HG03064 (cell line): ENCODE data around the gene PLA2G4C.

ENCODE experiments used
- ATAC-seq: cut with Tn5 transposase; IDR thresholded peaks from one replicate; pipeline ENCODE4 v1.9.1; 2021; ENCODE audit warnings: low read depth; ENCODE audit not compliant: unreplicated experiment

PLA2G4C gene

DNA sequence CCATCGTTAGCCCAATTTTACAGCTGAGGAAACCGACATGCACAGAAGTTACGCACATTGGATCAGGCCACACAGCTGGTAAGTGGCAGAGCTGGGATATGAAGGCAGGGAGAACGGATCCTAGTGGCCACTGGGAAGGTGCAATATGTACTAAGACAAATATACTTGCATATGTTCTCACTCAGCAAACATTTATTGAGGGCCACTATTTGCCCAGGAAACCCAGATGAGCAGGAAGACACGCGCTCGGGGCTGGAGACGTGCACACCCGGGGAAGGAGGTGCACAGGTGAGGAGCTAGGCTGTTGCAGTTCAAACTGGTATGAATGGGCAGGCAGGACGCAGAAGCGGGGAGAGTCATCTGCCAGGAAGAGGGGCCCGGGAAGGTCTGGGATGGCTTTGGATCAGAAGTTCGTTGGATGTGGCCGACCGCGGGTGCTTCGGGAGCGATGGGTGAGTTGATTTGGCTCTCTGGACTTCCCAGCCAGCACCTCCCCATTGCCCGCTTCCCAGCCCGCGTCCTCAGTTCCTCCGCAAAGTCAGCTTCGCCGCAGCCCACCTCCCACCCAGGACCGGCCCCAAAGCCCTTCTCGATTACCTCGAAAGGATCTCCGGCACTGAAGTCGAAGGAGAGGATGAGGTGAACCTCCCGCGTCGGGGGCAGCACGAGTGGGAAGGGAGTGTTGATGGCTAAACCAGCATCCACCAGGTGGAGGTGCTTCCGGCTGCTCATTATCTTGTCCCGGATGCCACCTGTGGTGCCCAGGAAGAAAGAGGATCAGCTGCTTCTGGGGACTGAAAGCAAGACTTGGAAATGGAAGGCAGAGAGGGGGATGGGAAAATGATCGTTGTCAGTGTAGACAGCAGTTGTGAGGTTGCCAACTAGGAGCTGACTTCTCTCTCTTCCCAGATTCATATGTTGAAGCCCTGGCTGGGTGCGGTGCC, 48.9 kb downstream of the PLA2G4C start:
- no peak for ATAC-seq

DNA sequence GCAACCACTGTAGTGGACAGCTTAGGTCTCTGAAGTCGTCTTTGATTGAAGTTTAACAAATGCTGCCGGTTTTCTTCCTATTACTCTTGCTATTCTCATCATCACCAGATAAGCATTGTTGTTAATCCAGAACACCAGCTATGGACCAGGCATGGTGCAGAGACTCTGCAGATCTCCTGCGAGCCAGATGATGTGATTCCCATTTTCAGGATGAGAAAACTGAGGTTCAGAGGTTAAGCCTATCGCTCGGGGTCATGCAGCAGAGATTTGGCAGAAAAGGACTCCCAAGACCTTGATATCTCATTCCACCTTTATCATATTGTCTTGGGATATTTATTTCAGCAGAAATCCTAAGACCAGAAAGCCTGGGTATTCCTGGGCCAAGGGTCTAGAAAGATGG, 50.2 kb downstream of the PLA2G4C start:
- ATAC-seq: no peak

DNA sequence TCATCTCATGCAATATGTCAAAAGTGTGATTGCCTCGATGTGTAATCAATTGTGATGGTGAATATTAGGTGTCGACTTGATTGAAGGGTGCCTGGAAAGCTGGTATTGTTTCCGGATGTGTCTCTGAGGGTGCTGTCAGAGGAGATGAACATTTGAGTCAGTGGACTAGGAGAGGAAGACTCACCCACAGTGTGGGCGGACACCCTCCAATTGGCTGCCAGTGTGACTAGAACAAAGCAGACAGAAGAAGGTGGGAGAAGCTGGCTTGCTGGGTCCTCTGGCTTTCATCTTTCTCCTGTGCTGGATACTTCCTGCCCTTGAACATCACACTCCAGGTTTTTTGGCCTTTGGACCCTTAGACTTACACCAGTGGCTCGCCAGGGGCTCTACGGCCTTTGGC, 51.3 kb downstream of the PLA2G4C start:
- ATAC-seq: no peak

DNA sequence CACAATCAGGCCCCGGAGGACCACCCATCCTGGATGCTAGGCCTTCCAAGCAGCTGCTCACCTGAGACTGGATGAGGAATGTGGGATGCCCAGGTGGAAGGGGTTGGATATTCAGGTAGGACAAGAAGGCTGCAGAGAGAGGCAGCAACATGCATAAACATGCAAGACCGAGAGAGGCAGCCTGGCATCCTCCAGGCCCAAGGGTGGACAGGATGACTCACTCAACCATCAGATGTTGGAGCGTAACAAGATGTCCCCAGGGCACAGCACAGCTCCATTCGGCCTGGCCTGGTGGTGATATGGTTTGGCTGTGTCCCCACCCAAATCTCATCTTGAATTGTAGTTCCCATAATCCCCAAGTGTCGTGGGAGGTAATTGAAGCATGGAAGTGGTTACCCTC, 56.8 kb downstream of the PLA2G4C start:
- ATAC-seq: no peak

DNA sequence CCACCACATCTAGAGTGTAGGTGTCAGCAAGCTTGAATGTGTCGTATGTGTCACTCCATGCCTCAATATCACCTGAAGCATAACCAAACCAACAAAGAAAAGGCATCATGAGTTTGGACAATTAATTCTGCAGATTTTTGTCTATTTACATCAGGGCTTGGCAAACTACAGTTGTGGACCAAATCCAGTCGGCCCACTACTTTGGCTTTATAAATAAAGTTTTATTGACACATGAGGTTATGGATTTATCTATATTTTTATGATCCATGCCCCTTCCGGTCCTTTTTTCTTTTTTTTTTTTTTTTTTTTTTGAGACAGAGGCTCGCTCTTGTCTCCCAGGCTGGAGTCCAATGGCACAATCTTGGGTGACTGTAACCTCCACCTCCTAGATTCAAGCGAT, 57.5 kb downstream of the PLA2G4C start:
- ATAC-seq: no peak

DNA sequence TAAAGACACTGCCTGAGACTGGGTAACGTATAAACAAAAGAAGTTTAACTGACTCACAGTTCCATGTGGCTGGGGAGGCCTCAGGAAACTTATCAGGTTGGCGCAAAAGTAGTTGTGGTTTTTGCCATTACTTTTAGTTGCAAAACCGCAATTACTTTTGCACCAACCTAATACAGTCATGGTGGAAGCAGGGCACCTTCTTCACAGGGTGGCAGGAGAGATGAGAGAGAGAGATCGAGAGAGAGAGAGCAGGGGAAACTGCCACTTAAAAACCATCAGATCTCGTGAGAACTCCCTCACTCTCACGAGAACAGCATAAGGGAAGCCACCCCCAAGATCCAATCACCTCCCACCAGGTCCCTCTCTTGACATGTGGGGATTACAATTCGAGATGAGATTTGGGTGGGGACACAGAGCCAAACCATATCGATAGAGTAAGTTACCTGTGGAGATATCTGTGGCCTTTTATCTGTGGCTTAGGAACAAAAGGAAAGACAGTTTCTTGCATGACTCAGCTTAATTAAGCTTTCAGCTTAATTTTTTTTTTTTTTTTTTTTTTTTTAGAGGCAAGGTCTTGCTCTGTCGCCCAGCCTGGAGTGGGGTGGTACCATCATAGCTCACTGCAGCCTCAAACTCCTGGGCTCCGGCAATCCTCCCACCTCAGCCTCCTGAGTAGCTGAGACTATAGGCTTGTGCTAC, 59.1 kb downstream of the PLA2G4C start:
- ATAC-seq: no peak

DNA sequence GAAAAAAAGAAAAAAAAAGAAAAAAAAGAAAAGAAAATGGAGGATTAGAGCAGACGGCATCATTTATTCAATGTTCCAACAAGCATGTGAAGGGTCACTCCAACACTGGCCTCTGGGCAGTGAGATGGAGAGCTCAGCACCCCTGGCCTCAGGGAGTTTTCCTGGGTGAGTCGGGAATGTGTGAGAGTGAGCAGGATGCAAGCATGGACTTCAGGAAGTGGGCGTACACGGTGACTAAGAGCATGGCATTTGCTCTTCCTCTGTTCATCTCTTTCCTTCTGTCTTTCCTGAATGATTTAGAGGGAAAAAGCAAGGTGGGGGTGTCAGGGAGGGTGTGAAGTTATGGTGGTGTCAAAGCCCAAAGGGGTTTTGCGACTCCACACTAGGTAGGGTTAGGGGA, 66.1 kb downstream of the PLA2G4C start:
- no peak for ATAC-seq

DNA sequence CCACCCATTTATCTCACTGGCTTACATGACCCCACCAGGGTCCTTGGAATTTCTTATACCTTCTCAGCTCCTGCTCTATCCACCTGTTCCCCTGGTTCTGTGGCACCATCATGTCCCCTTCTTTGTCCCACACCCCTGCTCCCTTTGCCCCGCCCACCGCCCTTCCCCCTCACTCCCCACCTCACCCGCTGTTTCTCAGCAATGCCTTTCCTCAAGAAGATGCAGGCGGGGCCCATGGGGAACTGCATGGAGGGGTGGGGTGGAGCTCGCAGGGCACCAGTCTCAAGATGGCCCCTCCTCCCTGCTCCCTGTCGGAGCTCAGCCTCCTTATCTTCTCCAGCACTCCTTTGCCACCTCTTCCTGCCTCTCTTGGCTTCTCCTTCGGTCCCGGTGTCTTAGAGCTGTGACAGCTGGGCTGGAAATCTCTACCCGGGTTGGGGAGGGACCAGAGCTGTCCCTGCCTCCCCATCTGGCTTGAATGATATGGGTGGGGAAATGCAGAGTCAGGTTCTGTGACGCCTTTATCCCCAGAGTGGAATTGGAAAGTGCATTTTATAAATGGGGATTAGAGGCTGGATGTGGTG, 66.8 kb downstream of the PLA2G4C start, which contains the start of gene CABP5:
Gene CABP5 (minus strand): TSS at position 405 of the 584 bp plus-strand sequence. CDS start 157 bp downstream, at position 248.
- ATAC-seq: no peak

DNA sequence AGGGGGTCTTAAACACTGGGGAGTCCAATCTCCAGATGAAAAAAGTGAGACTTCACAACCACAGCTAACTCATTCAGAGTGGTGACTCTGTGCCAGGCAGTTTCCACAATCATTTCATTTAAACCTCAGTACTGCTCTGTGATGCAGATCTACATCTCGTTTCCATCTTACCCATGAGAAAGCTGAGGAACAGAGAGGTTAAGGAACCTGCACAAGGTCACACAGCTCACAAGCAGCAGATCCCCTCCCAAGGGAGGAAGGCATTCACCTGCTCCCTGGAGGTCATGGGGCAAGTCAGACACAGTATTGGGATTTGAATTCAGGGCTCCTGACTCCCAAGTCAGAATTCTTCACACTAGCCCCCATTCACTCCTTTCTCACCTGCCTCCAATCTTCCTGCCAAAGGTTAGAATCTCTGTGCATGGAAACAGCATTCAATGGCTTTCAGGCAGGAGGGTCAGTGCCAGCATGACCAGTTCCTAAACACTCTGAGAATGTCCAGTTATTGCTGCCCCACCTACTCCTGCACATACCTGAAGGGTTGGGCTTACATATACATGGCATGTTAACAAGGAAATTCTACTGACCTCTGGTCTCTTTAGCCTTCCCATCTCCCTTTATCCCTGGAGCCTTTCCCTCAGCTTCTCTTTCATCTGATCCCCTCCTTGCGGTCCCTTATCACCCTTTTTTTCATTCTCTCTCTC, 68.6 kb downstream of the PLA2G4C start:
- no peak for ATAC-seq

DNA sequence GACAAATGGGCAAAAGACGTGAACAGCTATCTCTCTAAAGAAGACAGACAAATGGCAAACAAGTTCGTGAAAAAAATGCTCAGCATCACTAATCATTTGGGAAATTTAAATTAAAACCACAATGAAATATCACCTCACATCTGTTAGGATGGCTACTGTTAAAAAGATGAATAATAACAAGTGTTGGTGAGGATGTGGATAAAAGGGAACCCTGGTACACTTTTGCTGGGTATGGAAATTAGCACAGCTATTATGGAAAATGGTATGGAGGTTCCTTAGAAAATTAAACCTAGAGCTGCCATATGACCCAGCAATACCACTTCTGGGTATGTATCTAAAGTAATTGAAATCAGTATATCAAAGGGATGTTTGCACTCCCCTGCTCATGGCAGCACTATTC, 73.9 kb downstream of the PLA2G4C start:
- ATAC-seq: no peak

DNA sequence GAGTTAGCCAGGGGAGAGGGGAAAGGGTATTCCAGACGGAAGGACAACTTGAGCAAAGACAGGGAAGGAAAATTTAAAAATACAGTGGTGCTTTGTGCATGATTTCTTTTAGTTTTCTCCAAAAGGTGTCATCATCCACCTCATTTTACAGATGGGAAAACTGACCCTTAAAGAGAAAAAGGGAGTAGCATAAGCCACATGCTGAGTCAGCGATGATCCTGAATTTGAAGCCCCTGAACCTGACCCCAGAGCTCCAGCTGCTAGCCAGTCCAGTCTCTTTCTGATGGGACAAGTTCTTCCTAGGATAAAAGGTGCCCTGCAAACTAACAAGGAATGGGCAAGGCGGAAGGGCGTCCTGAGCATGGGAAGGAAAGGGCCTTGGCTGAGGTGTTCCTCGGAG, 77.0 kb downstream of the PLA2G4C start:
- no peak for ATAC-seq

DNA sequence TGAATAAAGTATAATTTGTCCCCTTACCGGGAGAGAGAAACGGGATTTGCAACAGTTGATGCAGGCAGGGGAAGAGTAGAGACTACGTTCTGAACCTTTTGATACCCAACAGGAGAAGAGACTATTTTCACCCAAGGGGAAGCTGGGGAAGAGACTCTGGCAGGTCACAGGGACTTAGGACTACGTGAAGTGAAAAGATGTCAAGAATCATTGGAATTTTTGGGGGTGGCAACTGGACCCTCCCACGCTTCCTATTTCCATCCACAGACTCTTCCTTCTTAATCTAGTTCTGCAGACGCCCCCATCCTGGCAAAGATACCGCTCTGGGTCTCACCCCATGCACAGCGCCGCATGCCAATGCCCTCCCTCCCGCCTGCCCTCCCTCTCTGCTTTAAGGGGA, 80.5 kb downstream of the PLA2G4C start:
- no peak for ATAC-seq

DNA sequence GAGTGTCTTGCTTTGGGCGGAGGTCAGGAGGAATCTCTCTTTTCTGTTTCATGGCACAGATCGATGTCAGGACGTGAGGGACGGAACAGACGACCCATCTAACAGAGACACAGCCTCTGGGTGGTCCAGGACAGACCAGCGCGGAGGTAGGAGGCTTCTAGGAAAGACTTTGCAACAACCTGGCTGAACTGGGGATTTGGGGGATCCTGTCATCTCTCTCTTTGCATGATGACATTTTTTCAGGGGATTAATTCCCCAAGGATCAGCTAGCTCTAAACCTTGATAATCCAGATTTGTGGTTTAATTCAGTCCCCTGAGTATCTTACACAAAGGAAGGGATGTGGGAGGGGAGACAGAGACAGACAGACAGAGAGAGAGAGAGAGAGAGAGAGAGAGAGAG, 81.2 kb downstream of the PLA2G4C start:
- no peak for ATAC-seq

DNA sequence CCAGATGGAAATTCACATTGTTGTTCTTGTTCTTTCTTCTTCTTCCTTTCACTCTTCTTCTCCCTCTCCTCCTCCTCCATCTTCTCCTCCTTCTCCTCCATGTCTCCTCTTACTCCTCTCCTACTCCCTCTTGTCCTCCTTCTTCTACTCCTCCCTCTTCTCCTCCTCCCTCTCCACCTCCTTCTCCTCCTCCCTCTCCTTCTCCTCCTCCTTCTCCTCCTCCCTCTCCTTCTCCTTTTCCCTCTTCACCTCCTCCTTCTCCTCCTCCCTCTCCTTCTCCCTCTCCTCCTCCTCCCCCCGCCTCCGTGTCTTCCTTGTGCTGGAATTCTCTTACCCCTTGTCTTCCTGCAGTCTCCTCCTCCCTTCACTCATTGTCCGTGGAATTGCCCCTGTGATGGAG, 85.1 kb downstream of the PLA2G4C start:
- ATAC-seq: no peak

DNA sequence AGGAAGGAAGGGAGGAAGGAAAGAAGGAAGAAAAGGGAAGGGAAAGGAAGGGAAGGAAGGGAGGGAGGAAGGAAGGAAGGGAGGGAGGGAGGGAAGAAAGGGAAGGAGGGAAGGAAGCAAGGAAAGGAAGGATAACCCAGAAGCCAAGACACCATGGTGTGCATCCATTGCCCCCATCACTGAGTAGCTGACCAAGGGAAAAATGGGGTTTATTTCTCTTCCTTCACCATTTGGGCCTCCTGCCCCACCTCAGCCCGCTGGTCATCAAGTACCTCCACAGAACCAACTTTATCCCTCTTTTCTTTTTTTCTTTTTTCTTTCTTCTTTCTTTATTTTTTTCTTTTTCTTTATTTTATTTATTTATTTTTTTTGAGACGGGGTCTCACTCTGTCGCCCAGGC, 87.1 kb downstream of the PLA2G4C start:
- ATAC-seq: no peak

DNA sequence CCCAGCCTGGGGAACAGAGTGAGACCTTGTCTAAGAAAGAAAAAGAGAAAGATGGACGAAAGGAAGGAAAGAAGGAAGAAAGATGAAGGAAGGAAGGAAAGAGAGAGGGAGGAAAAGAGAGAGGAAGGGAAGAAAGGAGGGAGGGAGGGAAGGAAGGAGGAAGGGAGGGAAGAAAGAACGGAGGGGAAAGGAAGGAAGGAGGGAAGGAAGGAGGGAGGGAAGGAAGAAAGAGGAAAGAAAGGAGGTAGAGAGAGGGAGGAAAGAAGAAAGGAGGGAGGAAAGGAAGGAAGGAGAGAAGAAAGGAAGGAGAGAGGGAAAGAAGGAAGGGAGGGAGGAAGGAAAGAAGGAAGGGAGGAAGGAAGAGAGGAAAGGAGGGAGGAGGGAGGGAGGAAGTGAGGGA, 87.6 kb downstream of the PLA2G4C start:
- no peak for ATAC-seq

DNA sequence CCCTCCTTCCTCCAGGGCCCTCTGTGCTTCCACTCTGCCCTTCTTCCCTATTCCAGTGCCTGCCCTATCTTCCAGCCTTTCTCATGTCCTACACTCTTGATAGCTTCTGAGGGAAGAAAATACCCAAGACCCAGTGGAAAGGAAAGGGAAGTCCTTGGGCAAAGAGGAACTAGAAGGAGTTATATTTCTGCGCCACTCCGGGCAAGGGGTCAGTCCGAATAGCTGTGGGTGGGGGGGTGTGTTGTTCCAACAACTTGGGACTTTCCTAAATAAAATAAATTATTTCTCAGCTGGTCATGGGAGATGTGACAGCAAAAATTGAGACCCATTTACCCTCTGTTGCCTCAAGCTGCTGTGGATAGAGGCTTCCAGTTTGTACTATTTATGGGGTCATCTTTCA, 89.9 kb downstream of the PLA2G4C start:
- no peak for ATAC-seq

DNA sequence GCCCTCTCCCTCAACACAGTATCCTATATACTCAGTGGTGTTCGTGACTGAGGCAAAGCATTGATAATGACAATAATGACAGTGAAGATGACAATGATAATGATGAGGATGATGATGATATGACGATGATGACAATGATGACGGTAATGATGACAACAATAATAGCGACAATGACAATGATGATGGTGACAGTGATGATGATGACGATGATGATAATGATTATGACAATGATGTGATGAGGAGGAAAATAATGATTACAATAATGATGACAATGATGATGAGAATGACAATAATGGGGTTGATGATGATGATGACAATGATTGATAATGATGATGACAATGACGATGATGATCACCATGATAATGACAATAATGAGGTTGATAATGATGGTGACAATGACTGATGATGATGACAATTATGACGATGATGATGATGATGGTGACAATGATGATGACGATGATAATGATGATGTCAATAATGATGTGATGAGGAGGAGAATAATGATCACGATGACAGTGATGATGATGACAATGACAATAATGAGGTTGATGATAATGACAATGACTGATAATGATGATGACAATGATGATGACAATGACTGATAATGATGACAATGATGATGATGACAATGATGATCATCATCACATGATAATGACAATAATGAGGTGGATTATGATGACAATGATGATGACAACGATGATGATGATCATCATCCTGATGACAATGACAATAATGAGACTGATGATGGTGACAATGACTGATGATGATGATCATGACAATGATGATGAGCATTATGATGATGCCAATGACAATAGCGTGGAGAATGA, 99.5 kb downstream of the PLA2G4C start:
- ATAC-seq: no peak

DNA sequence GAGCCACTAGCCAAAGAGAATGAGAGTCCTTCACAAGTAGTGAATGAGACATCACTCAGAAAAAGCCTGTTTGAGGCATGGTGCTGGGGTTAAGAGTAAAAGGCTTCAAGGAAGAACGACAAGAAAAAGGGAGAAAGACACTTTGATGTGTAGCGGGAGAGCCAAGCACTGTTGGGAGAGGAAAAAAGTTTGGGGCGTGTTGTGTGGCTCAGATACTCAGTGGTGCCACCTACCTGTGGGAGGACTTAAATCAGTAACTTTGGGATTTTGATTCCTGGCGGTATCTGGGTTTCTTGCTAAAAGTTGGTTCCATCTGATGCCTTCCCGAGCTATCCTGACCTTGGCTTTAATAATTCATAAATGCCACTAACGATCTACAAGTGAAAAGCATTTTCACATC, 103.9 kb downstream of the PLA2G4C start:
- ATAC-seq: no peak

DNA sequence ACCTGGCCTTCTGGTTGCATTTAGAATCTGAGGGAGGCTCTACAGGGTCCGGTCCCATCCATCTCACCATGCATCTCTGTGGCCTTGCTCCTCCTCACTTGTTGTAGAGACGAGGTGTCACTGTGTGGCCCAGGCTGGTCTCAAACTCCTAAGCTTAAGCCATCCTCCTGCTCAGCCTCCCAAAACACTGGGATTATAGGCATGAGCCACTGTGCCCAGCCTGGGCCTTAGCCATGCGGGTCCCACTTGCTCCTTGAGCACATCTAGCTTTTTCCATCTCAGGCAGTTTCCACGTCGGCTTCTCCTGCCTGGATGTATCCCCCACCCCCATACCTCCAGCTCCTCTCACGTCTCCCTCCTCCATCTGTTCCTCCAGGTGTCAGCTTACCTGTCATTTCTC, 106.4 kb downstream of the PLA2G4C start:
- no peak for ATAC-seq
